Measurements from ENCODE around the gene CHGA. TPM values are rescaled to one million over a fixed set of nuclear protein-coding genes. Genes with fewer than 3 reads are reported as not detected.

CHGA gene
- total and polyA plus RNA-seq, 2 donors (not counting 1 experiment from before 2014, with no cell fraction given): not detected

DNA sequence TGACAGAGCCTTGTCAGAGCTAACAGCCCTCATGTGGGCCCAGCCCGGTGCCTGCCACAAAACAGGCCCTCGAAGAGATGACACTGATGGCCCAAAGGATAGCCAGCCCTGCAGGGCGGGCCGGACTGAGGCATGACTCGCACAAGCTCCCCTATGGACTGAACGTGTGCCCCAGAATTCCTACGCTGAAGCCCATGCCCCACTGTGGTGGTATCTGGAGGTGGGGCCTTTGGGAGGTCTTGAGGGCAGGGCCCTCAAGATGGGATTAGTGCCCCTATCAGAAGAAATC lies 38.6 kb downstream of the CHGA start:
- Mint-ChIP-seq H3K27ac (no peak overlapping the region), H3K27me3 (no peaks in the 10 kb centered on the region), H3K4me3 (no peak overlapping the region), H3K4me1 (peaks cover 6% of the 10 kb centered on the region), H3K9me3 (ENCODE audit: insufficient read depth) (no peaks in the 10 kb centered on the region)
- no peak overlapping the region for H2AFZ ChIP-seq (ENCODE audit: insufficient read depth, low read depth, low read length, poor library complexity, severe bottlenecking)
- H3K9ac ChIP-seq (ENCODE audit: low read length): no peak overlapping the region
- peaks cover 10% of the 10 kb centered on the region for H4K20me1 ChIP-seq (ENCODE audit: control insufficient read depth, insufficient read depth, low read length, poor library complexity, severe bottlenecking)
- H3K4me3 ChIP-seq (ENCODE audit: control extremely low read depth in 1 of 5, extremely low read depth in 1 of 5, insufficient read depth in 1 of 5, low read depth in 2 of 5, low read length in 4 of 5): no peak overlapping the region
- WGBS (ENCODE audit: insufficient coverage): 94% methylated on average over 5 of the region's 7 CpGs
- TF ChIP-seq, protein P1, sequence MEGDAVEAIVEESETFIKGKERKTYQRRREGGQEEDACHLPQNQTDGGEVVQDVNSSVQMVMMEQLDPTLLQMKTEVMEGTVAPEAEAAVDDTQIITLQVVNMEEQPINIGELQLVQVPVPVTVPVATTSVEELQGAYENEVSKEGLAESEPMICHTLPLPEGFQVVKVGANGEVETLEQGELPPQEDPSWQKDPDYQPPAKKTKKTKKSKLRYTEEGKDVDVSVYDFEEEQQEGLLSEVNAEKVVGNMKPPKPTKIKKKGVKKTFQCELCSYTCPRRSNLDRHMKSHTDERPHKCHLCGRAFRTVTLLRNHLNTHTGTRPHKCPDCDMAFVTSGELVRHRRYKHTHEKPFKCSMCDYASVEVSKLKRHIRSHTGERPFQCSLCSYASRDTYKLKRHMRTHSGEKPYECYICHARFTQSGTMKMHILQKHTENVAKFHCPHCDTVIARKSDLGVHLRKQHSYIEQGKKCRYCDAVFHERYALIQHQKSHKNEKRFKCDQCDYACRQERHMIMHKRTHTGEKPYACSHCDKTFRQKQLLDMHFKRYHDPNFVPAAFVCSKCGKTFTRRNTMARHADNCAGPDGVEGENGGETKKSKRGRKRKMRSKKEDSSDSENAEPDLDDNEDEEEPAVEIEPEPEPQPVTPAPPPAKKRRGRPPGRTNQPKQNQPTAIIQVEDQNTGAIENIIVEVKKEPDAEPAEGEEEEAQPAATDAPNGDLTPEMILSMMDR (IDR thresholded peaks at IDR 0.05): no peak
- no peak for TF ChIP-seq EZH2 (IDR thresholded peaks at IDR 0.05; ENCODE audit: borderline replicate concordance, insufficient read depth, low read depth, low read length, poor library complexity, severe bottlenecking)
- H3K9me3 ChIP-seq (ENCODE audit: control extremely low read depth in 1 of 3, control insufficient read depth in 2 of 3, insufficient read depth in 1 of 3, low read length in 2 of 3): no peaks in the 10 kb centered on the region
- H3K27me3 ChIP-seq (replicated peaks in 1 of 4; ENCODE audit: control extremely low read depth in 1 of 4, control insufficient read depth in 3 of 4, insufficient read depth in 4 of 4, low read length in 3 of 4): no peaks in the 10 kb centered on the region
- ChIA-PET CTCF (no interaction called here), POLR2A (no interaction called here)
- no peaks in the 10 kb centered on the region for H3K79me2 ChIP-seq (ENCODE audit: control insufficient read depth, insufficient read depth, low read length)
- intact Hi-C loops (cut with micrococcal nuclease): no loop called here
- H3K27ac ChIP-seq (ENCODE audit: low read length in 2 of 2): no peak overlapping the region
- no peaks in the 10 kb centered on the region for H3K4me1 ChIP-seq (ENCODE audit: control insufficient read depth in 2 of 2, insufficient read depth in 2 of 2, low read length in 2 of 2)
- DNase-seq (no peak), ATAC-seq (ENCODE audit: low read depth) (no peak)
- H3K4me2 ChIP-seq (replicated peaks; ENCODE audit: low read depth, low read length, poor library complexity, severe bottlenecking): no peak overlapping the region
- peaks cover 0 to 32% of the 10 kb centered on the region in 2 experiments for H3K36me3 ChIP-seq (replicated peaks in 1 of 2; ENCODE audit: control extremely low read depth in 1 of 2, control insufficient read depth in 1 of 2, extremely low read depth in 1 of 2, insufficient read depth in 2 of 2, low read length in 1 of 2)

DNA sequence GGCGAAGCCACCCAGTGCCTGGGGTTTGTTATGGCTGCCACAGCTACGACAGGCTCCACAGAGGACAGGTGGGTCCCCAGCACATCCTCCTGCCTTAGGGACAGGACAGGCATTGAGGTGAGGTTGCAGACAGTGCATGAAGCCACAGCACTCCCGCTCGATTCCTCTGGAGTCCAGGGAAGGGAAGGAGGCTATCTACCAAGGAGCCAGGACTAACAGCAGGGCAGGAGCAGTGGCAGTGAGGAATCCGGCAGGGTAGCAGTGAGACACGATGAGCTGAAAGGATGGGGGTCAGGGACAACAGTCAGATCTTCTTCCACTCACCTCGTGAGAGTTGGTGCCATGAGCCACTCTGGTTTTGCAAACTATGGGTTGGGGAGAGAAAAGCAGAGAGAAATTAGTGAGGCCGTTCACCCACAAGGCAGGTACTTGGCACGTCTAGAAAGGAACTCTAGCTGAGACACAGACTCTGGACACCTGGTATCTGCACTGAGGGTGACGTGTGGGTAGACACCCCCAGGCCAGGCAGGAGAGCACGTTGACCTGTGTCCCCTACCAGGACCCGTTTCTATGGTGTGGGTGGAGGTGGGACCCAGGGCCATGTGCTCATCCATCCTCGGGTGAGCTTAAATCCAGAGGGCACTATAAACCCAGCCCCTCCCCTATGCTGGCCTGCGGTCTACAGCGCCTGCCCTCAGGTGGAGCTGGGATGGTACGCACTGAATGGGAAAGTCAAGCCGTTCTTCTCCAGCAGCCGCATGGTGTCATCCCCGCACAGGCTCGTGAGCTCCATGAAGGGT lies 39.3 kb downstream of the CHGA start:
- DNase-seq: no peak
- peaks cover 10% of the 10 kb centered on the region for H4K20me1 ChIP-seq (ENCODE audit: control insufficient read depth, insufficient read depth, low read length, poor library complexity, severe bottlenecking)
- Mint-ChIP-seq H3K4me3 (no peak overlapping the region), H3K27me3 (no peaks in the 10 kb centered on the region), H3K9me3 (ENCODE audit: insufficient read depth) (no peaks in the 10 kb centered on the region), H3K27ac (no peak overlapping the region), H3K4me1 (peaks cover 11% of the 10 kb centered on the region)
- WGBS (ENCODE audit: insufficient coverage): 97% methylated on average over 16 of the region's 20 CpGs
- no peak overlapping the region for H2AFZ ChIP-seq (ENCODE audit: insufficient read depth, low read depth, low read length, poor library complexity, severe bottlenecking)
- H3K79me2 ChIP-seq (ENCODE audit: control insufficient read depth, insufficient read depth, low read length): peaks cover 4% of the 10 kb centered on the region
- no peak overlapping the region for H3K9ac ChIP-seq (ENCODE audit: low read length)
- H3K4me2 ChIP-seq (replicated peaks; ENCODE audit: low read depth, low read length, poor library complexity, severe bottlenecking): no peak overlapping the region
- no peaks in the 10 kb centered on the region for H3K9me3 ChIP-seq (ENCODE audit: control extremely low read depth in 1 of 3, control insufficient read depth in 2 of 3, insufficient read depth in 1 of 3, low read length in 2 of 3)
- H3K27ac ChIP-seq (ENCODE audit: low read length in 2 of 2): no peak overlapping the region
- no peak for TF ChIP-seq EZH2 (IDR thresholded peaks at IDR 0.05; ENCODE audit: borderline replicate concordance, insufficient read depth, low read depth, low read length, poor library complexity, severe bottlenecking)
- TF ChIP-seq, protein P1 (IDR thresholded peaks at IDR 0.05): no peak
- peaks cover 0 to 32% of the 10 kb centered on the region in 2 experiments for H3K36me3 ChIP-seq (replicated peaks in 1 of 2; ENCODE audit: control extremely low read depth in 1 of 2, control insufficient read depth in 1 of 2, extremely low read depth in 1 of 2, insufficient read depth in 2 of 2, low read length in 1 of 2)
- H3K4me3 ChIP-seq (ENCODE audit: control extremely low read depth in 1 of 5, extremely low read depth in 1 of 5, insufficient read depth in 1 of 5, low read depth in 2 of 5, low read length in 4 of 5): no peak overlapping the region
- ATAC-seq (ENCODE audit: low read depth): no peak
- H3K4me1 ChIP-seq (ENCODE audit: control insufficient read depth in 2 of 2, insufficient read depth in 2 of 2, low read length in 2 of 2): no peaks in the 10 kb centered on the region
- POLR2A ChIA-PET: no interaction called here
- CTCF ChIA-PET: interaction anchor here (1.7 kb wide), 1 partner anchor 9 kb away, joined by 5 read pairs; no protein-coding TSS in a partner anchor
- no peaks in the 10 kb centered on the region for H3K27me3 ChIP-seq (replicated peaks in 1 of 4; ENCODE audit: control extremely low read depth in 1 of 4, control insufficient read depth in 3 of 4, insufficient read depth in 4 of 4, low read length in 3 of 4)
- intact Hi-C loops (cut with micrococcal nuclease): no loop called here

All from B cell (primary cell).